ENCODE data around the gene COL25A1. TPM values are rescaled to one million over a fixed set of nuclear protein-coding genes. Genes with fewer than 3 reads are reported as not detected.

The COL25A1 gene
- total and polyA plus RNA-seq, 2 experiments from 2014 or later = 0.25 TPM; not detected in 1

DNA sequence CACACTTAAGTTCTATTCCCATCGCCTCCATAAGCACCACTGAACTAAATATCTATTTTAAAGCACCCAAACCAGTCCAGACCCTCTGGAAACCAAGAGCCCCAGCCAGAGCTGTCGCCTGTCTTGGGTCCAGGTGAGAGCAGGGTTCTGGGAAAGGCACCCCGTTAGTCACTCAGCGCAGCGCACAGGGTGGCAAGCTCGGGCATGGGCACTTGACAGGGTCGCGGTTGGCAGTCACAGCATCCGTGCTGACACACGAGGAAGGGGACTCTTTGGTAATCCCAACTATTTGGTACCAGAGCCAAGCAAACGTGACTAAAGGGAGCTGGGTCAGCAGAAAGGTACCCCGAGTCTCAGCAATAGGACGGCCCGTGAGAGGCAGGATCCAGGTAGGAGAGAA is 515.4 kb downstream of the COL25A1 start:
- H4K20me1 ChIP-seq (ENCODE audit: insufficient read depth) = no peaks in the 10 kb centered on the region
- no peaks in the 10 kb centered on the region for H3K9me2 ChIP-seq (ENCODE audit: insufficient read depth)
- 76 to 84% methylated on average over 13 to 14 of the region's 14 CpGs for WGBS, 2 experiments (ENCODE audit: low coverage in 1 of 2, low lambda C conversion rate in 2 of 2, missing lambda C conversion rate in 2 of 2)
- H3K4me3 ChIP-seq = no peak overlapping the region
- no peaks in the 10 kb centered on the region for H3K27me3 ChIP-seq (replicated peaks; ENCODE audit: insufficient read depth)
- no peak overlapping the region for H3K4me2 ChIP-seq (ENCODE audit: unreplicated experiment)
- H3K27ac ChIP-seq = no peak overlapping the region
- H3F3A ChIP-seq (ENCODE audit: insufficient read depth) = no peaks in the 10 kb centered on the region
- in situ Hi-C loops (cut with MboI) = no loop called here
- H3K4me1 ChIP-seq (ENCODE audit: insufficient read depth) = no peaks in the 10 kb centered on the region
- H3K9ac ChIP-seq = no peak overlapping the region
- H3K9me3 ChIP-seq (ENCODE audit: low read depth) = no peaks in the 10 kb centered on the region
- no peaks in the 10 kb centered on the region for H3K79me2 ChIP-seq (ENCODE audit: insufficient read depth)
- TF ChIP-seq EZH2phosphoT487 (IDR thresholded peaks at IDR 0.05; ENCODE audit: insufficient read depth, low read depth) = no peak
- TF ChIP-seq EZH2 (IDR thresholded peaks at IDR 0.05; ENCODE audit: insufficient read depth, poor library complexity, severe bottlenecking) = no peak
- no peak overlapping the region for H2AFZ ChIP-seq
- DNase-seq = no peak
- H3K36me3 ChIP-seq (ENCODE audit: low read depth) = no peaks in the 10 kb centered on the region

DNA sequence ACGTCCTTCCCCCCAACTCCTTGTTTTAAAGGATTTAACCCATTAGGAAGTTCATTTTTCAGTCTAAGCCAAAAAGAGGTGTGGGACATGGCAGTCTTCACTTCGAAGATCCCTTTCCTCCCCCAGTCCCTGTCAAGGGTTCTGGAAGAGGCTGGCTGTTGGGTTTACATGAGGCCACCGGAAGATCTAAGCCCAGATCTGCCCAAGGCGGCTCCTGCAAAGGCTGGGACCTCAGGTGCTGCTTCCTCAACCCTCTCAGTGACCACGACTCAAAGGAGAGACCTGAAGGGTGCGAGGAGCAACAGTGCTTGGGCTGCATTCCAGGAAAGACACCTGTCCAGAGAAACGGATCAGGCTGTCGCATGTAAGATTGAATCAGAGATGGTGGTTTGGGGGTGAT is 516.1 kb downstream of the COL25A1 start:
- no peaks in the 10 kb centered on the region for H3K36me3 ChIP-seq (ENCODE audit: low read depth)
- no peaks in the 10 kb centered on the region for H3K4me1 ChIP-seq (ENCODE audit: insufficient read depth)
- H4K20me1 ChIP-seq (ENCODE audit: insufficient read depth) = no peaks in the 10 kb centered on the region
- no peak overlapping the region for H3K4me2 ChIP-seq (ENCODE audit: unreplicated experiment)
- no peaks in the 10 kb centered on the region for H3F3A ChIP-seq (ENCODE audit: insufficient read depth)
- no peak for DNase-seq
- no peak overlapping the region for H3K4me3 ChIP-seq
- H3K9ac ChIP-seq = no peak overlapping the region
- H3K27me3 ChIP-seq (replicated peaks; ENCODE audit: insufficient read depth) = no peaks in the 10 kb centered on the region
- H3K27ac ChIP-seq = no peak overlapping the region
- no peak overlapping the region for H2AFZ ChIP-seq
- no peaks in the 10 kb centered on the region for H3K9me3 ChIP-seq (ENCODE audit: low read depth)
- in situ Hi-C loops (cut with MboI) = no loop called here
- no peaks in the 10 kb centered on the region for H3K79me2 ChIP-seq (ENCODE audit: insufficient read depth)
- H3K9me2 ChIP-seq (ENCODE audit: insufficient read depth) = no peaks in the 10 kb centered on the region
- 72 to 76% methylated on average over 8 of the region's 8 CpGs for WGBS, 2 experiments (ENCODE audit: low coverage in 1 of 2, low lambda C conversion rate in 2 of 2, missing lambda C conversion rate in 2 of 2)
- TF ChIP-seq EZH2phosphoT487 (IDR thresholded peaks at IDR 0.05; ENCODE audit: insufficient read depth, low read depth) = no peak
- TF ChIP-seq EZH2 (IDR thresholded peaks at IDR 0.05; ENCODE audit: insufficient read depth, poor library complexity, severe bottlenecking) = no peak

DNA sequence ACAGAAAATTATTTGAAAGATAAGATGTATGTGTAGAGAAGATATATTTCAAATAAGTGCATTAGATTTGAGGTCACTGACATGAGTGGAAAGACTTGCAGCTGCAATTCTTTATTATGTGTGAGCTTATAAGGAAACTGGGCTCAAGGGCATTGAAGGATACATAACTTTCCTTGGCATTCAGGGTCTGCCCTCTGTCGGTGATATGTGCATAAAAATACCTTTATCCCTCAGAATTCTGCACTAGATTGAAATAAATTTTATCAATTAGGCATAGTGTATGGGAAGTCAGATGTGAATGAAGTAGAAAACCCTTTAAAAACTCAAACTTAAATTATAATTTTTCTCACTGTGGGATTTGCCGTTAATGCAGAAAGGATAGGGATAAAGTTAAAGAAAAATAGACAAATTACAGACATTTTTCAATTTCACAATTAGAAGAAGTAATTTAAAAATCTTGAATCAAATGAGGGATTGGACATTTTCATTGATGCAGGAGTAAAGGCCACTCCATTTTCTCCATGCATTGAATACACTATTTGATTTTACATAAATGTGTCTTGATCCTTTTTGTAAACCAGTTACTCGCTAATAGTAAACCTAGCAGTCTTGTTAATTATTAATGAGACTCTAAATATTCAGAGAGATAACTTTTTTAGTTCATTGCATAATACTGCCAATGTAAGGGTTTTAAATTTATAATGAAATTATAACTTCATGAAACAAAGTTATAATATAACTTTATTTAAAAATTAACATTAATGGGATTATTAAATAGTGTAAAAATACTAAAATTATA is 518.6 kb downstream of the COL25A1 start:
- no peak overlapping the region for H3K9ac ChIP-seq
- in situ Hi-C loops (cut with MboI) = no loop called here
- TF ChIP-seq EZH2phosphoT487 (IDR thresholded peaks at IDR 0.05; ENCODE audit: insufficient read depth, low read depth) (no peak), EZH2 (IDR thresholded peaks at IDR 0.05; ENCODE audit: insufficient read depth, poor library complexity, severe bottlenecking) (no peak)
- H3K79me2 ChIP-seq (ENCODE audit: insufficient read depth) = no peaks in the 10 kb centered on the region
- H4K20me1 ChIP-seq (ENCODE audit: insufficient read depth) = no peaks in the 10 kb centered on the region
- 62 to 64% methylated on average over 3 of the region's 3 CpGs for WGBS, 2 experiments (ENCODE audit: low coverage in 1 of 2, low lambda C conversion rate in 2 of 2, missing lambda C conversion rate in 2 of 2)
- H3K4me2 ChIP-seq (ENCODE audit: unreplicated experiment) = no peak overlapping the region
- H3F3A ChIP-seq (ENCODE audit: insufficient read depth) = no peaks in the 10 kb centered on the region
- no peaks in the 10 kb centered on the region for H3K36me3 ChIP-seq (ENCODE audit: low read depth)
- no peak overlapping the region for H2AFZ ChIP-seq
- H3K4me1 ChIP-seq (ENCODE audit: insufficient read depth) = no peaks in the 10 kb centered on the region
- H3K27me3 ChIP-seq (replicated peaks; ENCODE audit: insufficient read depth) = no peaks in the 10 kb centered on the region
- H3K27ac ChIP-seq = no peak overlapping the region
- H3K9me2 ChIP-seq (ENCODE audit: insufficient read depth) = no peaks in the 10 kb centered on the region
- H3K9me3 ChIP-seq (ENCODE audit: low read depth) = no peaks in the 10 kb centered on the region
- no peak overlapping the region for H3K4me3 ChIP-seq
- peak; percentile 42 for DNase-seq

DNA sequence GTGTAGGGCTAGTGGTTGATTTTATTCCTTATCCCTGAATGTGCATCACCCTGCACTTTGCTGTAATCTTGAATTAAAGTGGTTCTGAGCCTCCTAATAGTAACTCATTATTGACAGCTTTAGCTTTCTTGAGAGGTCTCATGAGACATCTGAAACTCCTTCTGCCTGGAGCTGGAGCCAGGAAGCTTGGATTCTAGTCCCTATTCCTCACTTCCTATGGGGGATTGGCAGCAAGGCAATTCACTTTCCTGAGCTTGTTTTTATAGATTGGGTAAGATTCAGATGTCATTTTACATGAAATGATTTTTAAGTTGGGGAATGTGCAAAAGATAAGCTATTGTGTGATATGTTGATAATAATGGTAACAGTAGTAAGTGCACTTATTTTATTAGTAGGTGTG is 522.5 kb downstream of the COL25A1 start:
- H3K9me2 ChIP-seq (ENCODE audit: insufficient read depth) = no peaks in the 10 kb centered on the region
- H3K79me2 ChIP-seq (ENCODE audit: insufficient read depth) = no peaks in the 10 kb centered on the region
- H3F3A ChIP-seq (ENCODE audit: insufficient read depth) = no peaks in the 10 kb centered on the region
- TF ChIP-seq EZH2 (IDR thresholded peaks at IDR 0.05; ENCODE audit: insufficient read depth, poor library complexity, severe bottlenecking) (no peak), EZH2phosphoT487 (IDR thresholded peaks at IDR 0.05; ENCODE audit: insufficient read depth, low read depth) (no peak)
- no peak for DNase-seq
- H3K27me3 ChIP-seq (replicated peaks; ENCODE audit: insufficient read depth) = no peaks in the 10 kb centered on the region
- H2AFZ ChIP-seq = no peak overlapping the region
- no peak overlapping the region for H3K4me2 ChIP-seq (ENCODE audit: unreplicated experiment)
- H4K20me1 ChIP-seq (ENCODE audit: insufficient read depth) = no peaks in the 10 kb centered on the region
- no peak overlapping the region for H3K27ac ChIP-seq
- no peak overlapping the region for H3K9ac ChIP-seq
- H3K9me3 ChIP-seq (ENCODE audit: low read depth) = no peaks in the 10 kb centered on the region
- H3K36me3 ChIP-seq (ENCODE audit: low read depth) = no peaks in the 10 kb centered on the region
- in situ Hi-C loops (cut with MboI) = no loop called here
- H3K4me1 ChIP-seq (ENCODE audit: insufficient read depth) = no peaks in the 10 kb centered on the region
- H3K4me3 ChIP-seq = no peak overlapping the region
